Karpas-422 (cell line): Measurements from ENCODE around the gene PLEKHO1. TPM values are rescaled to one million over a fixed set of nuclear protein-coding genes. Genes with fewer than 3 reads are reported as not detected.
"Not testable (repeated sequence)": the region's sequence is repeated elsewhere in the genome, so short reads cannot be mapped to it uniquely, and the experiment has no call there.

Experiments
- DNase-seq: peaks from one replicate; pipeline ENCODE4 v3.0.0-alpha.2; 2015
- H2AFZ ChIP-seq: fragments of 200-600 bp; sonication (generic); 2 replicates; pipeline ENCODE4 v1.6.1; 2014; ENCODE audit warnings: antibody characterized with exemption, low read length, mixed read lengths
- H3K27ac ChIP-seq: fragments of 200-600 bp; sonication (generic); 2 replicates; pipeline ENCODE4 v1.5.1; 2014; ENCODE audit warnings: mild to moderate bottlenecking, low read length, moderate library complexity
- H3K27me3 ChIP-seq: fragments of 200-600 bp; sonication (generic); 2 replicates; pipeline ENCODE4 v1.6.1; 2014; ENCODE audit warnings: low read length, mixed read lengths
- H3K36me3 ChIP-seq: fragments of 200-600 bp; sonication (generic); 2 replicates; pipeline ENCODE4 v1.6.1; 2014; ENCODE audit warnings: low read length, mixed read lengths; ENCODE audit not compliant: insufficient read depth
- H3K4me1 ChIP-seq: fragments of 200-600 bp; sonication (generic); 2 replicates; pipeline ENCODE4 v1.6.1; 2014; ENCODE audit warnings: mild to moderate bottlenecking, low read length, mixed read lengths
- H3K4me2 ChIP-seq: fragments of 200-600 bp; sonication (generic); 2 replicates; pipeline ENCODE4 v1.6.1; 2014; ENCODE audit warnings: low read length, low read depth, mild to moderate bottlenecking; ENCODE audit not compliant: poor library complexity, severe bottlenecking
- H3K4me3 ChIP-seq: fragments of 200-600 bp; sonication (generic); 2 replicates; pipeline ENCODE4 v1.5.1; 2014; ENCODE audit warnings: mild to moderate bottlenecking, antibody characterized with exemption, low read length, mixed read lengths
- H3K79me2 ChIP-seq: fragments of 200-600 bp; sonication (generic); 2 replicates; pipeline ENCODE4 v1.6.1; 2014; ENCODE audit warnings: mild to moderate bottlenecking, low read length, mixed read lengths
- H3K9ac ChIP-seq: fragments of 200-600 bp; sonication (generic); 2 replicates; pipeline ENCODE4 v1.6.0; 2014; ENCODE audit warnings: low read length
- H3K9me2 ChIP-seq: fragments of 200-600 bp; sonication (generic), shearing (Covaris generic); replicated peaks from 2 replicates; pipeline ENCODE4 v1.6.0; 2014; ENCODE audit warnings: mild to moderate bottlenecking, low read length, moderate library complexity; ENCODE audit not compliant: insufficient read depth
- H3K9me3 ChIP-seq: fragments of 300-700, 200-600 bp; sonication (generic); 2 replicates; pipeline ENCODE4 v1.6.1; 2014; ENCODE audit warnings: low read length, mixed read lengths
- H4K20me1 ChIP-seq: fragments of 200-600 bp; sonication (generic); 2 replicates; pipeline ENCODE4 v1.6.1; 2014; ENCODE audit warnings: mild to moderate bottlenecking, antibody characterized with exemption, low read length, low read depth; ENCODE audit not compliant: insufficient read depth
- total RNA-seq: library from RNA; depleted of rRNA; stranded (reverse); fragments of >200 nt; shearing (Covaris generic); gene quantifications from 2 replicates; pipeline ENCODE4 v1.2.3, GENCODE V29; 2014; ENCODE audit warnings: low replicate concordance

The PLEKHO1 gene
- total RNA-seq, 1 experiment from 2014 or later, result 1.6 TPM

GRCh38 chr1:150142083-150142482, 7.6 kb upstream of the PLEKHO1 start:
- H2AFZ ChIP-seq, result no peak overlapping the region
- H3K4me2 ChIP-seq, result no peak overlapping the region
- H4K20me1 ChIP-seq, result no peaks in the 10 kb centered on the region
- no peaks in the 10 kb centered on the region for H3K36me3 ChIP-seq
- DNase-seq, result no peak
- H3K4me1 ChIP-seq, result no peaks in the 10 kb centered on the region
- no peaks in the 10 kb centered on the region for H3K9me3 ChIP-seq
- H3K27ac ChIP-seq, result no peak overlapping the region
- H3K9me2 ChIP-seq, result no peaks in the 10 kb centered on the region
- no peak overlapping the region for H3K4me3 ChIP-seq
- no peak overlapping the region for H3K9ac ChIP-seq
- no peaks in the 10 kb centered on the region for H3K79me2 ChIP-seq
- no peaks in the 10 kb centered on the region for H3K27me3 ChIP-seq

GRCh38 chr1:150144606-150145005, 5.1 kb upstream of the PLEKHO1 start:
- Histone ChIP-seq H3K27me3 (no peaks in the 10 kb centered on the region), H3K4me1 (peaks cover 6% of the 10 kb centered on the region), H3K79me2 (no peaks in the 10 kb centered on the region), H3K27ac (no peak overlapping the region), H3K9ac (no peak overlapping the region), H3K9me3 (no peaks in the 10 kb centered on the region), H3K36me3 (no peaks in the 10 kb centered on the region), H4K20me1 (no peaks in the 10 kb centered on the region), H3K4me3 (no peak overlapping the region), H3K4me2 (no peak overlapping the region), H2AFZ (no peak overlapping the region), H3K9me2 (no peaks in the 10 kb centered on the region)
- no peak for DNase-seq

GRCh38 chr1:150146016-150146415, 3.7 kb upstream of the PLEKHO1 start:
- H3K27me3 ChIP-seq, DNase-seq, H3K4me2 ChIP-seq, H3K9me3 ChIP-seq, H4K20me1 ChIP-seq, H3K79me2 ChIP-seq, H3K9me2 ChIP-seq, H3K4me3 ChIP-seq, H3K27ac ChIP-seq, H3K36me3 ChIP-seq, H3K9ac ChIP-seq, H2AFZ ChIP-seq: not testable (repeated sequence)
- peaks cover 13% of the 10 kb centered on the region for H3K4me1 ChIP-seq

GRCh38 chr1:150146849-150147542, 2.7 kb upstream of the PLEKHO1 start:
- Histone ChIP-seq H3K27me3 (no peaks in the 10 kb centered on the region), H3K4me3 (no peak overlapping the region), H4K20me1 (no peaks in the 10 kb centered on the region), H3K79me2 (no peaks in the 10 kb centered on the region), H3K9ac (no peak overlapping the region), H3K4me2 (no peak overlapping the region), H2AFZ (no peak overlapping the region), H3K4me1 (peaks cover 17% of the 10 kb centered on the region), H3K36me3 (no peaks in the 10 kb centered on the region), H3K9me2 (no peaks in the 10 kb centered on the region), H3K9me3 (no peaks in the 10 kb centered on the region), H3K27ac (no peak overlapping the region)
- no peak for DNase-seq

GRCh38 chr1:150148837-150149270, 862 bp upstream of the PLEKHO1 start:
- no peak for DNase-seq
- Histone ChIP-seq H3K4me2 (peak overlapping the region; percentile 90), H3K4me3 (no peak overlapping the region; the same call in 1 of the 2 replicates), H3K9ac (peak overlapping the region; percentile 67; the same call in 1 of the 2 replicates), H3K27me3 (no peaks in the 10 kb centered on the region), H3K27ac (no peak overlapping the region), H2AFZ (0 out of 2 replicates have a peak overlapping the region, but pooled peaks have one; percentile 91), H3K79me2 (no peaks in the 10 kb centered on the region), H3K9me3 (no peaks in the 10 kb centered on the region), H3K4me1 (peaks cover 17% of the 10 kb centered on the region), H3K9me2 (no peaks in the 10 kb centered on the region), H3K36me3 (no peaks in the 10 kb centered on the region), H4K20me1 (no peaks in the 10 kb centered on the region)

GRCh38 chr1:150150133-150151021, 661 bp downstream of the PLEKHO1 start:
- no peak for DNase-seq
- Histone ChIP-seq H3K4me3 (peak overlapping the region; percentile 70), H3K27ac (no peak overlapping the region), H3K4me1 (peaks cover 17% of the 10 kb centered on the region), H3K79me2 (no peaks in the 10 kb centered on the region), H3K9me3 (no peaks in the 10 kb centered on the region), H2AFZ (peak overlapping the region; percentile 78), H3K9me2 (no peaks in the 10 kb centered on the region), H3K27me3 (no peaks in the 10 kb centered on the region), H3K36me3 (no peaks in the 10 kb centered on the region), H4K20me1 (no peaks in the 10 kb centered on the region), H3K4me2 (peak overlapping the region; percentile 90), H3K9ac (peak overlapping the region; percentile 67)

- no peak for DNase-seq
- Histone ChIP-seq H3K79me2 (no peaks in the 10 kb centered on the region), H3K4me2 (peak overlapping the region; percentile 85), H3K36me3 (no peaks in the 10 kb centered on the region), H3K27me3 (no peaks in the 10 kb centered on the region), H4K20me1 (no peaks in the 10 kb centered on the region), H2AFZ (no peak overlapping the region), H3K4me1 (peaks cover 17% of the 10 kb centered on the region), H3K9me2 (no peaks in the 10 kb centered on the region), H3K4me3 (peak overlapping the region; percentile 68; the same call in 1 of the 2 replicates), H3K9ac (peak overlapping the region; percentile 67; the same call in 1 of the 2 replicates), H3K9me3 (no peaks in the 10 kb centered on the region), H3K27ac (no peak overlapping the region)
Measured at GRCh38 chr1:150151291-150152181, 1.8 kb downstream of the PLEKHO1 start.
